Measurements from ENCODE around the gene ITFG1. TPM values are rescaled to one million over a fixed set of nuclear protein-coding genes. Genes with fewer than 3 reads are reported as not detected.

ITFG1 gene
- total and polyA plus RNA-seq, 2 of the 13 experiments (the other 11 are each of a cell fraction or from before 2014, with no cell fraction given): 74.5 to 150 TPM

DNA sequence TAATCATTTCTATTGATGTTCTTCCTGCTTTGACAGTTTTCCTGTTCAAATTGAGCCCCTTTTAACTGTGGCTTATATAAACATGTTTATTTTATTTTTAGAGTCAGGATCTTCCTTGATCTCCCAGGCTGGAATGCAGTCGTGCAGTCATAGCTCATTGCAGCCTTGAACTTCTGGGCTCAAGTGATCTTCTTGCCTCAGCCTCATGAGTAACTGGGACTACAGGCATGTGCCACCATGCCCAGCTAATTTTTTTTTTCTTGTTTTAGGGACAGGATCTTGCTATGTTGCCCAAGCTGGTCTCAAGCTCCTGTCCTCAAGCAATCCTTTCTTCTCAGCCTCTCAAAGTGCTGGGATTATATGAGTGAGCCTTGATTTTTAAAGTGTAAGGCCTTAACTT, 14.9 kb upstream of the ITFG1 start (continued):
- TF ChIP-seq EZH2 (conservative IDR thresholded peaks at IDR 0.05; ENCODE audit: low read depth, low read length) (no peak), ZNF503 (CRISPR knock-in tag; IDR thresholded peaks at IDR 0.05) (peak; percentile 58; the same call in 1 of the 2 replicates), GPBP1L1 (CRISPR knock-in tag; IDR thresholded peaks at IDR 0.05) (no peak), ZFX (CRISPR knock-in tag; IDR thresholded peaks at IDR 0.05; ENCODE audit: low read depth) (no peak), MLX (CRISPR knock-in tag; IDR thresholded peaks at IDR 0.05) (peak; percentile 72), ZNF776 (CRISPR knock-in tag; IDR thresholded peaks at IDR 0.05) (no peak), IRF2 (CRISPR knock-in tag; IDR thresholded peaks at IDR 0.05) (peak; percentile 85), GATAD1 (CRISPR knock-in tag; IDR thresholded peaks at IDR 0.05) (no peak; the same call in 1 of the 2 replicates), REPIN1 (CRISPR knock-in tag; IDR thresholded peaks at IDR 0.05; ENCODE audit: borderline replicate concordance, low read depth) (no peak), NR2F6 (IDR thresholded peaks at IDR 0.05) (peak; percentile 77; the same call in 1 of the 2 replicates), NR2F6 (CRISPR knock-in tag; IDR thresholded peaks at IDR 0.05) (peak; percentile 91), HDAC1 (CRISPR knock-in tag; IDR thresholded peaks at IDR 0.05) (peak; percentile 63; the same call in 1 of the 2 replicates), STAG1 (CRISPR knock-in tag; IDR thresholded peaks at IDR 0.05) (peak; percentile 24; the same call in 1 of the 2 replicates), SP1 (IDR thresholded peaks at IDR 0.05) (no peak), SP1 (CRISPR knock-in tag; IDR thresholded peaks at IDR 0.05) (no peak), GZF1 (CRISPR knock-in tag; IDR thresholded peaks at IDR 0.05) (no peak), NCOA2 (CRISPR knock-in tag; IDR thresholded peaks at IDR 0.05) (peak; percentile 93), WIZ (CRISPR knock-in tag; IDR thresholded peaks at IDR 0.05) (no peak), ZNF431 (CRISPR knock-in tag; IDR thresholded peaks at IDR 0.05; ENCODE audit: borderline replicate concordance, low read depth) (no peak; the same call in 1 of the 2 replicates), GABPA (IDR thresholded peaks at IDR 0.05; ENCODE audit: low read depth, low read length) (no peak), GABPA (CRISPR knock-in tag; IDR thresholded peaks at IDR 0.05; ENCODE audit: low read depth) (peak; percentile 40; the same call in 1 of the 2 replicates), SIX1 (CRISPR knock-in tag; IDR thresholded peaks at IDR 0.05; ENCODE audit: borderline replicate concordance) (peak; percentile 70; the same call in 1 of the 2 replicates), ZNF274 (CRISPR knock-in tag; IDR thresholded peaks at IDR 0.05) (no peak), ZBTB21 (CRISPR knock-in tag; IDR thresholded peaks at IDR 0.05) (no peak), ZNF850 (CRISPR knock-in tag; conservative IDR thresholded peaks at IDR 0.05) (no peak)
- TF ChIP-seq, protein P1, sequence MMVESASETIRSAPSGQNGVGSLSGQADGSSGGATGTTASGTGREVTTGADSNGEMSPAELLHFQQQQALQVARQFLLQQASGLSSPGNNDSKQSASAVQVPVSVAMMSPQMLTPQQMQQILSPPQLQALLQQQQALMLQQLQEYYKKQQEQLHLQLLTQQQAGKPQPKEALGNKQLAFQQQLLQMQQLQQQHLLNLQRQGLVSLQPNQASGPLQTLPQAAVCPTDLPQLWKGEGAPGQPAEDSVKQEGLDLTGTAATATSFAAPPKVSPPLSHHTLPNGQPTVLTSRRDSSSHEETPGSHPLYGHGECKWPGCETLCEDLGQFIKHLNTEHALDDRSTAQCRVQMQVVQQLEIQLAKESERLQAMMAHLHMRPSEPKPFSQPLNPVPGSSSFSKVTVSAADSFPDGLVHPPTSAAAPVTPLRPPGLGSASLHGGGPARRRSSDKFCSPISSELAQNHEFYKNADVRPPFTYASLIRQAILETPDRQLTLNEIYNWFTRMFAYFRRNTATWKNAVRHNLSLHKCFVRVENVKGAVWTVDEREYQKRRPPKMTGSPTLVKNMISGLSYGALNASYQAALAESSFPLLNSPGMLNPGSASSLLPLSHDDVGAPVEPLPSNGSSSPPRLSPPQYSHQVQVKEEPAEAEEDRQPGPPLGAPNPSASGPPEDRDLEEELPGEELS (CRISPR knock-in tag; IDR thresholded peaks at IDR 0.05): peak; percentile 69
- TF ChIP-seq, protein P2, sequence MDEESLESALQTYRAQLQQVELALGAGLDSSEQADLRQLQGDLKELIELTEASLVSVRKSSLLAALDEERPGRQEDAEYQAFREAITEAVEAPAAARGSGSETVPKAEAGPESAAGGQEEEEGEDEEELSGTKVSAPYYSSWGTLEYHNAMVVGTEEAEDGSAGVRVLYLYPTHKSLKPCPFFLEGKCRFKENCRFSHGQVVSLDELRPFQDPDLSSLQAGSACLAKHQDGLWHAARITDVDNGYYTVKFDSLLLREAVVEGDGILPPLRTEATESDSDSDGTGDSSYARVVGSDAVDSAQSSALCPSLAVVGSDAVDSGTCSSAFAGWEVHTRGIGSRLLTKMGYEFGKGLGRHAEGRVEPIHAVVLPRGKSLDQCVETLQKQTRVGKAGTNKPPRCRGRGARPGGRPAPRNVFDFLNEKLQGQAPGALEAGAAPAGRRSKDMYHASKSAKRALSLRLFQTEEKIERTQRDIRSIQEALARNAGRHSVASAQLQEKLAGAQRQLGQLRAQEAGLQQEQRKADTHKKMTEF (CRISPR knock-in tag; IDR thresholded peaks at IDR 0.05): peak; percentile 88

Measured in HepG2 (cell line).